T1000 (cell line): ENCODE results near the gene PIP5K1C.

Source experiments
- DNase-seq: peaks from one replicate; lab custom pipeline; 2025; ENCODE audit warnings: mixed read lengths; lab: John Stamatoyannopoulos, UW

PIP5K1C gene, protein sequence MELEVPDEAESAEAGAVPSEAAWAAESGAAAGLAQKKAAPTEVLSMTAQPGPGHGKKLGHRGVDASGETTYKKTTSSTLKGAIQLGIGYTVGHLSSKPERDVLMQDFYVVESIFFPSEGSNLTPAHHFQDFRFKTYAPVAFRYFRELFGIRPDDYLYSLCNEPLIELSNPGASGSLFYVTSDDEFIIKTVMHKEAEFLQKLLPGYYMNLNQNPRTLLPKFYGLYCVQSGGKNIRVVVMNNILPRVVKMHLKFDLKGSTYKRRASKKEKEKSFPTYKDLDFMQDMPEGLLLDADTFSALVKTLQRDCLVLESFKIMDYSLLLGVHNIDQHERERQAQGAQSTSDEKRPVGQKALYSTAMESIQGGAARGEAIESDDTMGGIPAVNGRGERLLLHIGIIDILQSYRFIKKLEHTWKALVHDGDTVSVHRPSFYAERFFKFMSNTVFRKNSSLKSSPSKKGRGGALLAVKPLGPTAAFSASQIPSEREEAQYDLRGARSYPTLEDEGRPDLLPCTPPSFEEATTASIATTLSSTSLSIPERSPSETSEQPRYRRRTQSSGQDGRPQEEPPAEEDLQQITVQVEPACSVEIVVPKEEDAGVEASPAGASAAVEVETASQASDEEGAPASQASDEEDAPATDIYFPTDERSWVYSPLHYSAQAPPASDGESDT

DNA sequence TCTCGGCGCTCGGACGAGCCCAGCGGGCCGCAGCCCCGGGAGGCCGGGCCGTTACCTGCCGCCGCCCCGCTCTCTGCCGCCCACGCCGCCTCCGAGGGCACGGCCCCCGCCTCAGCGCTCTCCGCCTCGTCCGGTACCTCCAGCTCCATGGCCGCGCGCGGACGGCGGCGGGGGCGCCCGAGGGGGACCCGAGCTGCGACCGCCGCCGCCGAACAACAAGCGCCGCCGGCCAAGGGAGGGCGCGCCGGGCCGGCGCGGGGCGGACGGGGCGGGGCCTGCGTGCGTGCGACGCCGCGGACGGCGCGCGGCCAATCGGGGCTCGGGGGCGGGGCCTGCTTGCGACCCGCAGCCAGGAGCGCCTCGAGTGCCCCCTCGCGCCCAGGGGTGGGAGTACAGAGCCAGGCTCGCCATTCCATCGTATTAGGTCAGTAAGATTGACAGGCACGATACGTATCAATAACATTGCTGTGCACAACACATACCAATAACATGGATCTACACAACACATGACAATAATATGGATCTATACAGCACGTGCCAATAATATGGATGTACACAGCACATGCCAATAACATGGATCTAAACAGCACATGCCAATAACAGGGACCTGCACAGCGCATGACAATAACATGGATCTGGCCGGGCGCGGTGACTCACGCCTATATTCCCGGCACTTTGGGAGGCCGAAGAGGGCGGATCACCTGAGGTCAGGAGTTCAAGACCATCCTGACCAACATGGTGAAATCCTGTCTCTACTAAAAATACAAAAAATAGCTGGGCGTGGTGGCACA lies at the start of gene PIP5K1C:
Gene PIP5K1C (minus strand): TSS at position 227 of the 791 bp plus-strand sequence. CDS start 78 bp downstream, at position 149.
- peak; percentile 84 for DNase-seq

DNA sequence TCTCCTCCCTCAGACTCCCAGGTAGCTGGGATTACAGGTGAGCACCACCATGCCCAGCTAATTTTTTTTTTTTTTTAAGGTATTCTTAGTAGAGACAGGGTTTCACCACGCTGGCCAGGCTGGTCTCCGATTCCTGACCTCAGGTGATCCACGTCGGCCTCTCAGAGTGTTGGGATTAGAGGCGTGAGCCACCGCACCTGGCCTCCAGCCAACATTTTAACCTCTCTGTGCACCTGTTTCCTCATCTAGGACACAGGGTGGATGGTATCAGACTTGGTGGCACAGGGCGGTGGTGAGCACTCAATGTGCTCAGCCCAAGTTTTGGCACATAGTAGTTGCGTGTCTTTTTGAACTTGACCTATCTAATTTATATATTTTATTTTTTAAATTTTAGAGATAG lies 48.7 kb upstream of the PIP5K1C start:
- DNase-seq = no peak

DNA sequence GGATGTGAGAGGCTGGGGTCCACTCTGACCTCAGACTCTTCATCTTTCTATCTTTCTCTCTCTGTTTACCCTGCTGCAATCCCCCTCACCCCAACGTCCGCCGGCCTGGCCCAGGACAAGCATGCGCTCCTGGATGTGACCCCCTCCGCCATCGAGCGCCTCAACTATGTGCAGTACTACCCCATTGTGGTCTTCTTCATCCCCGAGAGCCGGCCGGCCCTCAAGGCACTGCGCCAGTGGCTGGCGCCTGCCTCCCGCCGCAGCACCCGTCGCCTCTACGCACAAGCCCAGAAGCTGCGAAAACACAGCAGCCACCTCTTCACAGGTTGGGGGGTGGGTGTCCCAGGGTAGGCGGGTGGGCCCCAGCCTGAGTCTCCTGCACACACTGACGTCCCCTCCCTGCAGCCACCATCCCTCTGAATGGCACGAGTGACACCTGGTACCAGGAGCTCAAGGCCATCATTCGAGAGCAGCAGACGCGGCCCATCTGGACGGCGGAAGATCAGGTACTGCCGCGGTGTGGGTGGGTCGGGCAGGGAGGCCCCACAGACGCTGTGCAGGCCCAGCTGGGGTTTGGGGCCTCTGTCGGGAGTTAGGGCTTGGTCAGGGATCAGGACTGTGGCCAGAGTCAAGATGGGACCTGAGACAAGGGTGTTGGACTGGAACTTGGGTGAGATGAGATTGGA lies 46.2 kb upstream of the PIP5K1C start:
- DNase-seq = no peak

DNA sequence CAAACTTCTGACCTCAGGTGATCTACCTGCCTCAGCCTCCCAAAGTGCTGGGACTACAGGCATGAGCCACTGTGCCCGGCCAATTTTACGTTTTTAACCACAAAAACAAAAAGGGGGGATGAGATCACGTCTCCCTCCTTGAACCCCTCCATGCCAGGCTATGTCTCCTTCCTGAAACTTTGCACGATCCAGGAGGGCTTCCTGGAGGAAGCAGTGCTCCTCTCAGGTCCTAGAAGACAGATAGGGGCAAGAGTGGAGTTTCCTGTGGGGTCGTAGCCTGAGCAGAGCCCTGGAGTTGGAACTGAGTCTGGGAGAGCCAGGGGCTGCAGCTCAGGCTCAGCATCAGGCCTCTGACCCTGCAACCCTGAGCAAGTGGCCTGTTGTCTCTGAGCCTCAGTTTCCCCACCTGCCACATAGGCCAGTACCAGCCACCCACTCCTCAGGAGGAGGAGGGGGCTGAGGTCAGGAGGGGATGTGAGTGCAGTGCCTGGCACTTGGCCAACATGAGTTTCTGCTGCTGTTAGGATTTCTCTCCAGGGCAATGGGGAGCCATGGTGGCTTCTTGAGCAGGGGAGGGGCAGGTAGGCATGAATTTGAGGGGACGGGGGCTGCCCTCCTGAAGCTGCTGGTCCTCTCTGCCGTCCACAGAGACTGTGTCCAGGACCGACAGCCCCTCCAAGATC lies 45.2 kb upstream of the PIP5K1C start:
- DNase-seq = no peak

DNA sequence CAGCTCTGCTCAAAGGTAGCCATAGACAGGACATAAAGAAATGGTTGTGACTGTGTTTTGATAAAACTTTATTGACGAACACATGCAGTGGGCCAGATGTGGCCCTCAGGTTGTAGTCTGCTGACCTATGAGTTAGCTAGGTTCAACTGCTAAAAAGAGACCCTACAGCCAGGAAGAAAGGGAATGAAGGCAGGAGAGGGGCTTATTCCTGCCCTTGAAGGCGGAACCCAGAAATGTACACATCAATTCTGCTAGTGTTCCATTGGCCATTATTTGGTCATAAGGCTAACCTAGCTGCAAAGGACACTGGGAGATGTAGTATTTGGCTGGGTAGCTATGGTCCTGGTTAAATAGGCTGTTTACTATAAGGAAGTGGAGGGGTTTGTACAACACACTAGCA lies 43.2 kb upstream of the PIP5K1C start:
- no peak for DNase-seq

DNA sequence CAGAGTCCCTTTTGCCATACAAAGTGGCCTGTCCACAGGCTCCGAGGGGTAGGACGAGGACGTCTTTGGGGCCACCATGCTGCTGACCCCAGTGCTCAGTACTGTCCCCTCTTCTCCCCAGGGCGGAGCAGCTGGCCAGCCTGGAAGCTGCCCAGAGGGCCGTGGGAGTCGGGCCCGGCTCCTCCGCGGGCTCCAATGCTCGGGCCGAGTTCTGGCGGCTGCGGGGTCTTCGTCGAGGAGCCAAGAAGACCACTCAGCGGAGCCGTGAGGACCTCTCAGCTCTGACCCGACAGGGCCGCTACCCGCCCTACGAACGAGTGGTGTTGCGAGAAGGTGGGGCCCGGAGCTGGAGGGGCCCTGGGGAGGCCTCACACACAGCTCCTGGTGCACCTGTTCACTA lies 40.2 kb upstream of the PIP5K1C start:
- no peak for DNase-seq

DNA sequence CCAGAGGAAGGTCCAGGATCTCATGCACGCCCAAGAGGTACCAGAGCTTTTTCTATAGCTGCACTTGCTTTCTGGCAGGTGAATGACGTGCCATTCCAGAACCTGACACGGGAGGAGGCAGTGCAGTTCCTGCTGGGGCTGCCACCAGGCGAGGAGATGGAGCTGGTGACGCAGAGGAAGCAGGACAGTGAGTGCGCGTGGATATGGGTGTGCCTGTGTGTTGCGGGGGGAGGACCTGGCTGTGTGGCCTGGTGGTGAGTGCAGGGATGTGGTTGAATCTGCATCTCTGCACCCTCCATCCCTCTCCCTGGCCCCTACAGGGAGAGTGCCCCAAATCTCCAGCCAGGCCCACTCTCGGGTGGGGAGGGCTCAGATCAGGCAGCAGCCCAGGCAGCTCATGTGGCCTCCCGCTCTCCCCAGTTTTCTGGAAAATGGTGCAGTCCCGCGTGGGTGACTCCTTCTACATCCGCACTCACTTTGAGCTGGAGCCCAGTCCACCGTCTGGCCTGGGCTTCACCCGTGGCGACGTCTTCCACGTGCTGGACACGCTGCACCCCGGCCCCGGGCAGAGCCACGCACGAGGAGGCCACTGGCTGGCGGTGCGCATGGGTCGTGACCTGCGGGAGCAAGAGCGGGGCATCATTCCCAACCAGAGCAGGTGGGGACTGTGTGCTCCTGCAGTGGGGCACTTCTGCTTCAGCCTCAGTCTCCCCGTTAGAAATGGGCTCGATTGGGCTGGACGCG lies 38.4 kb upstream of the PIP5K1C start:
- DNase-seq = no peak

DNA sequence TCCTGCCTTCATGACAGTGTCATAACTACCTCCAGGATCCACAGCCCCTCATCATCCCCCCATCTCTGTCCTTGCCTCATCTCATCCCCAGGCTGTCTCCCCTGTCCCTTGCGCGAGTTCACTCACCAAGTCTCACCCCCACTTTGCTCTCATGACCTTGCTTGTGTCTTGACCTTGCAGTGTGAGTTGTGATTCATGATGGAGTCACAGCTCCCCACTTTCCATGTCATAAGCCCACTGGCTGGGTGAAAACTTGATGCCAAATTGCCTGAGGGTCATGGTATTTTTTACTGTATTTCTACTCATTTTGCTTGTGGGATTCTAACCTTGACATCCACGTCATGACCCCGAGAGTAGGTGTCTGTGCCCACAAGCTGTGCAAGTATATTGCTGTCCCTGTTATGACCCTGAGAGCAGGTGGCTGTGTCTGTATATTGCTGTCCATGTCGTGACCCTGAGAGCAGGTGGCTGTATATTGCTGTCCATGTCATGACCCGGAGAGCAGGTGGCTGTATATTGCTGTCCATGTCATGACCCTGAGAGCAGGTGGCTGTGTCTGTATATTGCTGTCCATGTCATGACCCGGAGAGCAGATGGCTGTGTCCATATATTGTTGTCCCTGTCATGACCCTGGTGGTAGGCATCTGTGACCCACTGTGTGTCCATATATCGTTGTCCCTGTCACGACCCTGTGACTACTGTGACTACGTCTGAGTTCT lies 37.4 kb upstream of the PIP5K1C start:
- no peak for DNase-seq

DNA sequence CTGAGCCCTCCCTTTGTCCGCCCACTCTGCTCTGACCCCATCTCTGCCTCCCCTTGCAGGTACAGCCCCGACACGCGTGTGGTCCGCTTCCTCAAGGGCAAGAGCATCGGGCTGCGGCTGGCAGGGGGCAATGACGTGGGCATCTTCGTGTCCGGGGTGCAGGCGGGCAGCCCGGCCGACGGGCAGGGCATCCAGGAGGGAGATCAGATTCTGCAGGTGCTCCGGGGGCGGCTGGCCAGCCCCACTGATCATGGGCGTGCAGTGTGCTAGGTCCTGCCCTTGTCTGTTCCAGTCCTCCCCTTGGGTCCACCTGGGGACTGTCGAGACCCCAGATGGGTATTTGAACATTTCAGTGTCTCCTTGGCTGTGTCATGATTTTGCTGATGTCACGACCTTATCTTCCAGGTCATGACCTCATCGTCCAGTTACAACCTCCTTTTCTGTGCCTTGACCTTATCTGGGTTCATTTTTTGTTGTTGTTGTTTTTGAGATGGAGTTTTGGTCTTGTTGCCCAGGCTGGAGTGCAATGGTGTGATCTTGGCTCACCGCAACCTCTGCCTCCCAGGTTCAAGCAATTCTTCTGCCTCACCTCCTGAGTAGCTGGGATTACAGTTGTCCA lies 35.9 kb upstream of the PIP5K1C start:
- DNase-seq = no peak

DNA sequence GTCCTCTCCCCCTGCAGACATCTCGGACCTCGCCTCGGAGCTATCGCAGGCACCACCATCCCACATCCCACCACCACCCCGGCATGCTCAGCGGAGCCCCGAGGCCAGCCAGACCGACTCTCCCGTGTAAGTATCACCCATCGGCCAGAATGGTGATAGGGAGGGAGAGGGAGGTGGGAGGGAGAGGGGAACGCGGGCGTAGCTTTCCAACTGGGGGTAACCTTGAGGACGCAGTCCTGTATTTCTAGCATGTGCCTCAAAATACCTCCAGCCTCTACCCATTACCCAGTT lies 34.0 kb upstream of the PIP5K1C start:
- DNase-seq = no peak

DNA sequence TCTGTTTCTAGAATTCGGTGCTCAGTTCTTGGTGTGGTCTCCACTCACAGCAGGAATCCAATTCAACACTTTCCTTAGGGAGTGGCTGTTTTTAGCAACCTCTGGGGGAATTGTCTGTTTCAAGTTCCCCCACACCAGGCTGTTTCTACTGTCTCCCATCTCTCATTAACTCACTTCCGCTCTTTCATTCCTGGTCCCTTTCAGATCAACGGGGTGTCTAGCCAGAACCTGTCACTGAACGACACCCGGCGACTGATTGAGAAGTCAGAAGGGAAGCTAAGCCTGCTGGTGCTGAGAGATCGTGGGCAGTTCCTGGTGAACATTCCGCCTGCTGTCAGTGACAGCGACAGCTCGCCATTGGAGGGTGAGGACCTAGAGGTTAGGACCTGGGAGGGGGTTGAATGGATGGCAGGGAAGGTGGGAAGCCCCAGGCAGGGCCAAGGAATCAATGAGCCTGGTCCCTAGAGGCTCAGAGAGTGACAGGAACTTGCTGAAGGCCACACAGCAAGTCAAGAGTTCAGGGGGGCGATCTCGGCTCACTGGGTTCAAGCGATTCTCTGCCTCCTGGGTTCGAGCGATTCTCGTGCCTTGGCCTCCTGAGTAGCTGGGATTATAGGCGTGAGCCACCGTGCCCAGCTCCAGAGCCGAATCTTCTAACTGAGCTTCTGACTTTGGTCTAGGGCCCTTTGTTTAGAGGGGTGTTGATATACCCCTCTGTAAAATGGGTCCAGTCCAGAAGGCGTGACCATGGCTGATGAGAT lies 33.5 kb upstream of the PIP5K1C start:
- no peak for DNase-seq

DNA sequence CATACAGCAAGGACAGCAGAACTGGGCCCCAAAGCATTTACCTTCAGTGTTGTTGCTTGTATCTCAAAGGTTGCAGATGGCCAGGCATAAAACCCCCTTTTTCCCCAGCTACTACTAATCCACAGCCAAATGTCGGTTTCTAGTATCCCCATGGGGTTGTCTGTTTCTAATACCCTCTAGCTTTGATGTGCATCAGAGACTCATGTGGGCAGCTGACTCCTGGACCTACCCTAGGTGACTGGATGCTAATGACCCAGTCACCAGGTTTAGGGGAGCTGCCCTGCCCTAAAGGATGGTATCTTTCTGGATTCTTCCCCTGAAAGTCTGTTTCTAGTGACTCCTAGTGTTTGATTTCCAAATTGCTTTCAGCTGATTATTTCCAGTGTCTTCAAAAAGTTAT lies 31.8 kb upstream of the PIP5K1C start:
- no peak for DNase-seq

DNA sequence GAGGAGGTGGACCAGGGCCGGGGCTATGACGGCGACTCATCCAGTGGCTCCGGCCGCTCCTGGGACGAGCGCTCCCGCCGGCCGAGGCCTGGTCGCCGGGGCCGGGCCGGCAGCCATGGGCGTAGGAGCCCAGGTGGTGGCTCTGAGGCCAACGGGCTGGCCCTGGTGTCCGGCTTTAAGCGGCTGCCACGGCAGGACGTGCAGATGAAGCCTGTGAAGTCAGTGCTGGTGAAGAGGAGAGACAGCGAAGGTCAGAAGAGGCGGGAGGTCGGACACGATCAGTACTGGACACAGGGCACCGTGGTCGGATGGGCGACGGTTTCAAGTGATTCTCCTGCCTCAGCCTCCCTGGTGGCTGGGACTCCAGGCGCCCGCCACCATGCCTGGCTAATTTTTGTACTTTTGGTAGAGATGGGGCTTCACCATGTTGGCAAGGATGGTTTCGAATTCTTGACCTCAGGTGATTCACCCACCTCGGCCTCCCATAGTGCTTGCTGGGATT lies 30.2 kb upstream of the PIP5K1C start:
- no peak for DNase-seq

DNA sequence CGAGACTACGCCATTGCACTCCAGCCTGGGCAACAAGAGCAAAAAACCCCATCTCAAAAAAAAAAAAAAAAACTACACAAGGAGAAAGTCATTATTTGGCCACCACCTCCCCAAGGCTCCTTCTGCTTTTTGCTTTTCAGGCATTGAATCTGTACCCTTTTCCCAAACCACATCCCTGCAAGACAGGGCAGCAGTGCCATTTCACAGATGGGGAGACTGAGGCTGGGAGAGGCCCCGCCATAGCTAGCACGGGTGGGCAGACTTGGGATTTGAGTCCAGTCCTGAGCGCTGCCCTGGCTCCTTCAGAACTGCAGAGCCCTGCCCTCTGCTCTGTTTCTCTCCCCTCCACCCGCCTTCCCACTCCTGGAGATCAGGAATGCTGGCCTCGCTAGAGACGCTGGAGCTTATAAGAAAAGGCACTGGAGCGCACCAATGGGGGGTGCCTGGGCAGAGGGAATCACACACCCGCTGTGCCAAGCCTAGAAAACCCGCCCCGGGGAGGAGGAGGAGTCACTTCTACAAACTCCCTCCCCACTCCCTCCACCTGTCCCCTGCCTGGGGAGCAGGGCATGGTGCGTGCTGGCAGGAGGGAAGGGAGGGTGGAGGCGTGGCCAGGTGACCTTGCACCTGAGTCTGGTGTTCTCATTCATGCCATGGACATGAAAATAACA lies 25.5 kb upstream of the PIP5K1C start:
- no peak for DNase-seq

DNA sequence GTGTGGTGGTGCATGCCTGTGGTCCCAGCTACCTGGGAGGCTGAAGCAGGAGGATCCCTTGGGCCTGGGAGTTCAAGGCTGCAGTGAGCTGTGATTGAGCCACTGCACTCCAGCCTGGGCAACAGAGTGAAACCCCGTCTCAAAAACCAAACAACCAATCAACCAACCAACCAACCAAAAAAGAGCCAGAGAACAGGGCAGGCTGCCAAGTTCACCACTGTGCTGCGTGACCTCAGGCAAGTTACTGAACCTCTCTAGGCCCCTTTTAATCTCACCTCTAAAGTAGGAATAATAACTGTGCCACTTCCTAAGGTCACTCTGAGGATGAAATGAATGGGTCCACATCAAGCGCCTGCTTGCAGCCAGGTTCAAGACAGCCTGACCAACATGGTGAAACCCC lies 24.9 kb upstream of the PIP5K1C start:
- DNase-seq = no peak

DNA sequence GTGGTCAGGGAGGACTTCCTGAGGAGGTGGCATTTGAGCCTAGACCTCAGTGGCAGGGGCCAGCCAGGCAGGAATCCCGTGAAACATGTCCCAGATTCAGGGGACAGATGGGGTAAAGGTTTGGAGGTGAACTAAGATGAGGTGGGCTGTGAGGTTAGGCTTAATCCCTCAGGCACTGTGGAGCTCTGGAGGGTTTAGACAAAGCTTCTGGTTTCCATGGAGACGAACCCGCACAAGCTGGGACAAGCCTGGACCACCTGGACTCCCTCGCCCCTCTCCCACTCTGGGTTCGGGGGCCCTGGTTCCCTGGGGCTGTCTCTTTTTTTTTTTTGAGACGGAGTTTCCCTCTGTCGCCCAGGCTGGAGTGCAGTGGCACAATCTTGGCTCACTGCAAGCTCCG lies 23.6 kb upstream of the PIP5K1C start:
- no peak for DNase-seq

DNA sequence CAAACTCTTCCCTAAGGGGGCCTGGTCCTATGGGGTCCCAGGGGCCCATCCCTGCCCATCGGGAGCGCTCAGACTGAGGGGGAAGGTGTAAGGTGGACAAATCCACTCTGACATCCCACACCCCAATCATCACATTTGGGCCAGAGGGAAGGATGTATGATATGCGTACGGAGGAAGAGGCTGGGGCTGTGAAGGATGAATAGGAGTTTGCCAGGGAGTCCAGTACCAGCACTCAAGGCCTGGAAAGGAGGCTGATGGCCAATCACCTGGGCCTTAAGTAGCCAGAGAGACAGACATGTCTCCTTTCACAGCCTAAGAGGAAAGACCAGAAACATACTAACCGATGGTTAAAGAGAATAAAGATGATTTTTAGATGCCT lies 22.8 kb upstream of the PIP5K1C start:
- DNase-seq = no peak

DNA sequence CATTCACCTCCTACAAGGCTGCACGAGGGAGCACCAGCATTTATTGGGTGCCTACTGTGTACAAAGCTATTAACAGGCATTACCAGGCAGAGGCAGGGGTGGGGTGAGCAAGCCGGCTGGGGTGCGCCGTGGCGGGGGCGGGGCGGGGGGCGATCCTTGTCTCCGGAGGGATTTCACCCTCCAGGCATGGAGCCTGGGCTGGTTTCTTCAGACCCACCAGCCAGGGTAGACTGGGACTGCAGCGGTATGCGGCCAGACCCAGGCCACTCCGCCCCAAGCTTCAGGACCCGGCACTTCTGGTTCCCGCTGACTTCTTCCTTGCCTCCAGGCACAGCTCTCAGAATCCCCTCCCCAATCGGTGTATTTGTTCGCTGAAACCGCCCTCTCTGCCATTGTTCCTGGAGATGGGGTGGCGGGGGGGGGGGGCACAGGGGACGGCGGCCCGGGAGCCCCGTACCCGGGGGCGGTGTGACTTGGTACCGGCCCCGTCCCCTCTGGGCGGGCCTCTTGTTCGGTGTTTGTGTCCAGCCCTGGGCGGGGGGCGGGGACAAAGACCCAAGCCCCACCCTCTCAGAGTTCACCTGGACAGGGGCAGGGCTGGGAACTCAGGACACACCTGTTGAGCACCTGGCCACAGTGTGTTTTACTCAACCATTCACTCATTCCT lies 22.3 kb upstream of the PIP5K1C start:
- DNase-seq = no peak
